Measurements from ENCODE around the gene CALHM4. TPM values are rescaled to one million over a fixed set of nuclear protein-coding genes. Genes with fewer than 3 reads are reported as not detected.

Gene CALHM4
- total RNA-seq, 1 experiment from 2014 or later = 1.8 TPM

- no peak for DNase-seq
- H3K4me3 Mint-ChIP-seq (ENCODE audit: unreplicated experiment) = no peak overlapping the region
- Histone ChIP-seq H3K4me1 (peaks cover 6% of the 10 kb centered on the region; the same call in 1 of the 2 replicates), H3K36me3 (ENCODE audit: control insufficient read depth, insufficient read depth, low read length) (no peaks in the 10 kb centered on the region), H3K27me3 (replicated peaks; ENCODE audit: control insufficient read depth, insufficient read depth, low read length) (no peaks in the 10 kb centered on the region), H3K9me3 (no peaks in the 10 kb centered on the region), H3K4me3 (ENCODE audit: low read depth, low read length) (no peak overlapping the region)
- CTCF ChIA-PET = no interaction called here
- BruUV-seq (replicated peaks) = no TSS peak
- no peaks in the 10 kb centered on the region for H3K27me3 Mint-ChIP-seq (ENCODE audit: insufficient read depth, unreplicated experiment)
- no peaks in the 10 kb centered on the region for H3K9me3 Mint-ChIP-seq (ENCODE audit: unreplicated experiment)
- no peak overlapping the region for H3K27ac Mint-ChIP-seq (ENCODE audit: unreplicated experiment)
- no peak for TF ChIP-seq CTCF (IDR thresholded peaks at IDR 0.05; ENCODE audit: insufficient read depth in 1 of 2, low read depth in 1 of 2, low read length in 1 of 2, severe bottlenecking in 1 of 2, unreplicated experiment in 1 of 2)
- no peaks in the 10 kb centered on the region for H3K36me3 Mint-ChIP-seq (ENCODE audit: insufficient read depth, unreplicated experiment)
- POLR2A ChIA-PET = no interaction called here
- intact Hi-C loops (cut with micrococcal nuclease; ENCODE audit: unreplicated experiment) = no loop called here
- peaks cover 10% of the 10 kb centered on the region for H3K4me1 Mint-ChIP-seq (ENCODE audit: low read depth, unreplicated experiment)
These were observed 15.5 kb downstream of the CALHM4 start for GRCh38 chr6:116568821-116569755.

- intact Hi-C loops (cut with micrococcal nuclease; ENCODE audit: unreplicated experiment) = loop anchor here (1.0 to 2.0 kb wide), 2 partner anchors 110 to 292 kb away; partner anchors contain the start of genes KPNA5 and TSPYL1
- no TSS peak for BruUV-seq (replicated peaks)
- peaks cover 7% of the 10 kb centered on the region for H3K4me1 Mint-ChIP-seq (ENCODE audit: low read depth, unreplicated experiment)
These were observed 17.5 kb downstream of the CALHM4 start, which contains the start of gene RWDD1 for GRCh38 chr6:116570856-116571682. TSS of gene RWDD1 (plus strand) at chr6:116571504. CDS start at chr6:116571583, 79 bp downstream.

More at GRCh38 chr6:116570856-116571682, 17.5 kb downstream of the CALHM4 start, which contains the start of gene RWDD1:
- Mint-ChIP-seq H3K27ac (ENCODE audit: unreplicated experiment) (peak within 1 kb of the TSS; percentile 99), H3K27me3 (ENCODE audit: insufficient read depth, unreplicated experiment) (no peaks in the 10 kb centered on the region), H3K4me3 (ENCODE audit: unreplicated experiment) (peak within 1 kb of the TSS; percentile 98), H3K36me3 (ENCODE audit: insufficient read depth, unreplicated experiment) (peaks cover 13% of the 10 kb centered on the region), H3K9me3 (ENCODE audit: unreplicated experiment) (no peaks in the 10 kb centered on the region)
- CTCF ChIA-PET = interaction anchor here (1.2 to 2.1 kb wide), 5 partner anchors 8 to 302 kb away, joined by 3 to 13 read pairs (median 9); partner anchors contain the start of gene CALHM5
- POLR2A ChIA-PET = interaction anchor here (0.5 to 1.8 kb wide), 6 partner anchors 9 to 321 kb away, joined by 3 to 12 read pairs (median 4); partner anchors contain the start of genes CALHM5, RSPH4A and TSPYL1
- no peaks in the 10 kb centered on the region for H3K9me3 ChIP-seq
- H3K4me1 ChIP-seq = peaks cover 6% of the 10 kb centered on the region; the same call in 1 of the 2 replicates
- no peaks in the 10 kb centered on the region for H3K36me3 ChIP-seq (ENCODE audit: control insufficient read depth, insufficient read depth, low read length)
- H3K27me3 ChIP-seq (replicated peaks; ENCODE audit: control insufficient read depth, insufficient read depth, low read length) = no peaks in the 10 kb centered on the region
- peak within 1 kb of the TSS; percentile 96 for H3K4me3 ChIP-seq (ENCODE audit: low read depth, low read length)
- TF ChIP-seq CTCF (IDR thresholded peaks at IDR 0.05; ENCODE audit: insufficient read depth in 1 of 2, low read depth in 1 of 2, low read length in 1 of 2, severe bottlenecking in 1 of 2, unreplicated experiment in 1 of 2) = no peak
- DNase-seq = peak; percentile 99
